Lower leg skin (tissue), 4 donors: ENCODE data around the gene CREBBP. TPM values are rescaled to one million over a fixed set of nuclear protein-coding genes. Genes with fewer than 3 reads are reported as not detected.

Experiments
- DNase-seq, 2 donors: peaks; one replicate each; pipeline ENCODE4 v3.0.0-alpha.2; 2019; ENCODE audit warnings: low spot score in 2 of 2
- H3K4me3 ChIP-seq: fragments of 200-600 bp; sonication (generic); 2 replicates; pipeline ENCODE4 v1.5.1; 2017; ENCODE audit warnings: mild to moderate bottlenecking, low read depth; ENCODE audit not compliant: poor library complexity, severe bottlenecking
- POLR2A ChIP-seq, 2 donors: fragments of 450-650 bp; IDR thresholded peaks; one replicate each; pipeline ENCODE4 v1.6.1; 2016 to 2017; ENCODE audit warnings: antibody characterized with exemption in 2 of 2, mild to moderate bottlenecking in 1 of 2, moderate library complexity in 1 of 2
- WGBS, 2 donors: methylation state at CpG; one replicate each; pipeline ENCODE4 v1.1.5; 2018; 5-methylcytosine and 5-hydroxymethylcytosine counted together
- intact Hi-C: fragments of 100-400 bp; cut with DNase I; formaldehyde crosslinking; loops from one replicate; pipeline ENCODE4 v1.15.0; 2023; ENCODE audit warnings: low total_unique reads
- total RNA-seq, 4 donors: library from RNA; depleted of rRNA; stranded (reverse); fragments of >200 nt; gene quantifications; one replicate each; pipeline ENCODE4 v1.1.0, GENCODE V29; 2016
- TF ChIP-seq, protein P1 (sequence below), 3 donors: fragments of 450-650 bp; IDR thresholded peaks; one replicate each; pipeline ENCODE4 v1.5.1; 2016; ENCODE audit warnings: antibody characterized with exemption in 3 of 3, mild to moderate bottlenecking in 3 of 3, moderate library complexity in 2 of 3

Gene CREBBP
- total RNA-seq, 4 donors from 2014 or later, result 45.5 to 152 (median 65.7) TPM

DNA sequence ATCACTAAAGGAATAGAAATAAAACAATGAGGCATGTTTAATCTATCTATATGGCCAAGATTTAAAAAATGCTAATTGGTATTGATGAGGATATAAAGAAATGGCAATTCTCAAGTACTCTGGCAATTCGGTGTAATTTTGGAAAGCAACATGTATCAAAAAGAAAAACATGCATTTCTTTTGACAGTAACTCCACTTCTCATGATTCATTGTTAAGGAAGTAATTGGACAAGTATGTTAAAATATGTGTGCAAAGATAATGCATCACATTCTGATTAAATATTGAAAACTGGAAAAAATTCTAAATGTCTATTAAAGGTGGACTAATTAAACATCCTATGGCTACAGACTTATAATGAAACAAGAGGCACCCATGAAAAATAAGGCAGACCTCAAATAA, 81.2 kb downstream of the CREBBP start:
- 57 to 61% methylated on average over 1 of the region's 1 CpG for WGBS, 2 donors
- DNase-seq, result no peak
- no peak overlapping the region for H3K4me3 ChIP-seq
- TF ChIP-seq, protein P1, sequence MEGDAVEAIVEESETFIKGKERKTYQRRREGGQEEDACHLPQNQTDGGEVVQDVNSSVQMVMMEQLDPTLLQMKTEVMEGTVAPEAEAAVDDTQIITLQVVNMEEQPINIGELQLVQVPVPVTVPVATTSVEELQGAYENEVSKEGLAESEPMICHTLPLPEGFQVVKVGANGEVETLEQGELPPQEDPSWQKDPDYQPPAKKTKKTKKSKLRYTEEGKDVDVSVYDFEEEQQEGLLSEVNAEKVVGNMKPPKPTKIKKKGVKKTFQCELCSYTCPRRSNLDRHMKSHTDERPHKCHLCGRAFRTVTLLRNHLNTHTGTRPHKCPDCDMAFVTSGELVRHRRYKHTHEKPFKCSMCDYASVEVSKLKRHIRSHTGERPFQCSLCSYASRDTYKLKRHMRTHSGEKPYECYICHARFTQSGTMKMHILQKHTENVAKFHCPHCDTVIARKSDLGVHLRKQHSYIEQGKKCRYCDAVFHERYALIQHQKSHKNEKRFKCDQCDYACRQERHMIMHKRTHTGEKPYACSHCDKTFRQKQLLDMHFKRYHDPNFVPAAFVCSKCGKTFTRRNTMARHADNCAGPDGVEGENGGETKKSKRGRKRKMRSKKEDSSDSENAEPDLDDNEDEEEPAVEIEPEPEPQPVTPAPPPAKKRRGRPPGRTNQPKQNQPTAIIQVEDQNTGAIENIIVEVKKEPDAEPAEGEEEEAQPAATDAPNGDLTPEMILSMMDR (IDR thresholded peaks at IDR 0.05), result no peak
- TF ChIP-seq POLR2A (IDR thresholded peaks at IDR 0.05), result no peak
- intact Hi-C loops, result no loop called here

DNA sequence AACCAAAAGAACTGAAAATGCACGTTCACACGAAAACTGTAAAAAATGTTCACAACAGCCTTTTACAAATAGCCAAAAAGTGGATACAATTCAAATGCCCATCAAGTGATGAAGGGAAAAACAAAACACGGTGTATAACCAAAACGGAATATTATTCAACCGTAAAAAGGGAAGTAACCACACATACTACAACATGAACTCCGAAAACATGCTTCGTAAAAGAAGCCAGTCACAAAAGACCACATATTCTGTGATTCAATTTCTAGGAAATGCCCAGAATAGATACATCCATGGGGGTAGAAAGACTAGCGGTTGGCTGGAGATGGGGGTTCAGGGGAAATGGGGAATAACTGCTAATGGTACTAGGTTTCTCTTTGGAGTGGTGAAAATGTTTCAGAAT, 81.7 kb downstream of the CREBBP start:
- no peak overlapping the region for H3K4me3 ChIP-seq
- intact Hi-C loops, result no loop called here
- no peak for DNase-seq
- 86 to 92% methylated on average over 8 of the region's 8 CpGs for WGBS, 2 donors
- TF ChIP-seq, protein P1 (IDR thresholded peaks at IDR 0.05), result no peak
- TF ChIP-seq POLR2A (IDR thresholded peaks at IDR 0.05), result no peak

DNA sequence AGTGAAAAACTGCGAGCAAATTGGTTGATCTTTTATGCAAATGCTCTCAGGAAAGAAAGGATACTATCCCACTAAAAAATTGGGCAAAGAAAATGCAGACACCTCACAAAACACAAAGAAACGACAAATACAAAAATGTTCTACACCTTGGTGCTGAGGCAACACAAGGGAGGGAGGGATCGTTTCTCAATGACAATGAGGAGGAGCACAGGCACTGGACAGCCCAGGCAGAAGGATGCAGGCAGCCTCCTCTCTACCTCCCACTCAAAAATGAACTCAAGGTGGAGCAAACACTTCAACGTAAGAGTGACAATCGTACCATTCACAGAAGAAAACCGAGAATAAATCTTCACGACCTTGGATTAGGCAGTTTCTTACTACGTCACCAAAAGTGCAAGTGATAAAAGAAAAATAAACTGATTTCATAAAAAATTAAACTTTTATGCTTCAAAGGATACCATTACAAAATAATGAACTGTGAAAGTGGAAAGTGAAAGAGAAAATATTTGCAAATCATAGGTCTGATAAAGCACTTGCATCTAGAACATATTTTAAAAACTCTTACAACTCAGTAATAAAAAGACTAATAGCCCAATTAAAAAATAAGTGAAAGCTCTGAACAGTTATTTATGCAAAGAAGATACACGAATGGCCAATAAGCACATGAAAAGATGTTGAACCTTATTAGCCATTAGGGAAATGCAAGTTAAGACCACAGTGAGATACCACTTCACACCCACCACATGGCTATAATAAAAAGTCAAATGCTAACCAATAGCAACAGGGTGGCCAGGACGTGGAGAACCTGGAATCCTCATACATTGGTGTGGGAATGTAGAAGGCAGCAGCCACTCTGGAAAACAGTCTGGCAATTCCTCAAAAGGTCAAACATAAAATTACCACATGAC, 82.4 kb downstream of the CREBBP start:
- intact Hi-C loops, result no loop called here
- WGBS, 2 donors, result 60 to 63% methylated on average over 10 of the region's 10 CpGs
- TF ChIP-seq, protein P1 (IDR thresholded peaks at IDR 0.05), result no peak
- no peak for TF ChIP-seq POLR2A (IDR thresholded peaks at IDR 0.05)
- H3K4me3 ChIP-seq, result no peak overlapping the region
- peak in 1 of 2 donors; percentile 12 for DNase-seq

DNA sequence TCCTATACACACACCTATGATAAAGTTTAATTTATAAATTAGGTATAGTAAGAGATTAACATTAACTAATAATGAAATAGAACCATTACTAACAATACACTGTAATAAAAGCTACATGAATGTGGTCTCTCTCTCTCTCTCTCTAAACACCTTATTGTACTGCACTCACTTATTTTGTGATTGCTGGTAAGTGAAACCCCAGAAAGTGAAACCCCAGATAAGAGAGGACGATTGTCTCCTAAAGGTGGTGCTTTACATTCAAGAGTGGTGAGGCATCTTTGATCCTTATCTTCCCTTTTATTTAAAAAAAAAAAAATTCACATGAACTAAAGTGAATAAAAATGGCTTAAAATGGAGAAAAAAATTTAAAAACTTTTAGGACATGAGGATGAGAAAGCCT, 83.0 kb downstream of the CREBBP start:
- intact Hi-C loops, result no loop called here
- no peak overlapping the region for H3K4me3 ChIP-seq
- TF ChIP-seq POLR2A (IDR thresholded peaks at IDR 0.05), result no peak
- TF ChIP-seq, protein P1 (IDR thresholded peaks at IDR 0.05), result no peak
- 33 to 39% methylated on average over 1 of the region's 1 CpG for WGBS, 2 donors
- DNase-seq, result no peak

DNA sequence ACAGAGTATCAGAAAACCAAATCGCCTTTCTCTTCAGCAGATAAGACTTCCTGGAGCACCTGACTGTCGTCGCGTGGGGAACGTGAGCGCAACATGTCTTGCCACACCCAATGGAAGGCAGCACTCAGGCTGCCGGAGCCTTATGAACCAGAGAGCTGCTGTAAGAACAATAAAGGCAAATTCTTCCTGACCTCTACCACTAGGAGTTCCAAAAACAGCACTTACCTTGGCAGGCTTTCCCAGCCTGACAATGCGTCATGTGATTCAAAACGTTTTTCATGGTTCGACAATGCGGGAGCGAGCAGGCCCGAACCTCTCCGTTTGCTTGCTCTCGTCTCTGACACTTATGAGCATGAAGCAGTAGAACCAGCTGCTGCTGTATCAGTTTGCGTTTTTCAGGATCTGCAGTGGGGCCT, 87.3 kb downstream of the CREBBP start:
- DNase-seq, result peak; percentile 22 to 68
- intact Hi-C loops, result no loop called here
- TF ChIP-seq POLR2A (IDR thresholded peaks at IDR 0.05), result no peak
- TF ChIP-seq, protein P1 (IDR thresholded peaks at IDR 0.05), result no peak
- WGBS, 2 donors, result 55 to 67% methylated on average over 16 of the region's 16 CpGs
- no peak overlapping the region for H3K4me3 ChIP-seq
